HS-5 (cell line): ENCODE data around the gene RNF149.

Source experiments
- DNase-seq: peaks from one replicate; pipeline ENCODE4 v3.0.0-alpha.2; 2012; ENCODE audit warnings: low read depth

Gene RNF149

DNA sequence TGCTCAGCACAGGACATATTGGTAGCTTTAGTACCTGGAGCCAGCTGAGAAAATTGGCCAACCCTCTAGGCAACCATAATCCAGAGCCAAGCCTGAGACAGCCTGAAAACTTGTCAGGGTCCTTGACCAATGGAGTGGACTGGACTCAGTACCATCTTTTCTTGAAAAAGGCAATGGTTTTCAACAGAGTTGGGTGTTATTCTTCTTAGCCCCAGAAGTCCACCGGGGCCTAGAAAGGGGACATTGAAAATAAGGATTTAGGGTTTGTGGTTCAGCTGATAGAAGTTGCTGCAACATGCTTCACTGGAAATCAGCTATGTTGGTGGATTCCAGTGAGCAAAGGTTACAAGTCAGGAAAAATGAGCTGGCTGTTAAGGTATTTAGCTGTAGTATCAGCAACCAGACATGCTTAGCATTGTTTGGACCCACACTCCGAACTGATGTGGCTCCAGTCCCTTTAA lies 77.9 kb downstream of the RNF149 start:
- DNase-seq = no peak
